Embryonic facial prominence (tissue), 1 donor: ENCODE data around the gene THEMIS.
"Not testable (repeated sequence)": the region's sequence is repeated elsewhere in the genome, so short reads cannot be mapped to it uniquely, and the experiment has no call there.

Source experiments
- DNase-seq: peaks from one replicate; pipeline ENCODE4 v3.0.0-alpha.2; 2016; ENCODE audit errors: extremely low spot score

The THEMIS gene

GRCh38 chr6:127912914-127913313, 12.1 kb upstream of the THEMIS start:
- no peak for DNase-seq

- DNase-seq = no peak
These were observed 7.2 kb upstream of the THEMIS start for GRCh38 chr6:127907960-127908640.

- DNase-seq = no peak
These were observed 3.3 kb upstream of the THEMIS start for GRCh38 chr6:127904160-127904559.

- no peak for DNase-seq
These were observed 2.1 kb upstream of the THEMIS start for GRCh38 chr6:127902933-127903332.

GRCh38 chr6:127897484-127897883, 3.4 kb downstream of the THEMIS start:
- DNase-seq = no peak

- no peak for DNase-seq
These were observed 6.8 kb downstream of the THEMIS start for GRCh38 chr6:127894051-127894450.

DNA sequence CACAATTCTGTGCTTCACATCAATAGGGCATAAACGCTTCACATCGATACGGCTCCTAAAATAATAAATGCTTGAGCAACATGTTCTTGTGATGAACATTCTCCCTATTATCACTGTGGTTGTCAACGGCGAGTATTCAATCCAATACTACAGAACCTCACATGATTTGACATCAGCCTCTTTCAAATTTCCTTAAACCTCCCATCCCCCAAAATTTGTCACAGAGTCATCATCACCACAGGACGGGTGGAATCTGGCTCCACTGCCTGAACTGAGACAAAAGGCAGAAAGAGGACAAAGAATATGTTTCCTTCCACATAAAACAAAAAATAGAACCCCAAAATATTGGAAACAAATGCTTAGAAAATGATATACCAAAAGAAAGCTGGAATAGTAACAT, 7.3 kb downstream of the THEMIS start:
- DNase-seq = no peak

GRCh38 chr6:127891731-127892326, 9.0 kb downstream of the THEMIS start:
- no peak for DNase-seq

DNA sequence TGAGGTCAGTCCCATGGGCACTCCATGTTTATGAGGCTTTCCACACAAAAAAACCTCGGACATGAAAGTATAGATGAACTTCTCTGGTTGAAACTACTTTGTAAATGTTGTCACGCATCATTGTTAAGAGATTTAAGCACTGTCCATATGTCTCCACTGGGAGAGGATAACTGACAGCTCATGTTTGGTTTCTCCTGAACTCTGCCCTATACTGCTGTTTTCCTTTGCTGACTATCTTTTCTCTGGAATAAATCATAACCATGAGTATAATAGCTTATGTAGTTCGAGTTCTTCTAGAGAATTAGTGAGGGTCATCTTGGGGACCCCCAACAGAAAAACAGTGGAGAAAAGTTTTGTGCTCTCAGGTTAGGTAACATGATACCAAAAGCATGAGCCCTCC, 14.3 kb downstream of the THEMIS start:
- no peak for DNase-seq

GRCh38 chr6:127884134-127884533, 16.7 kb downstream of the THEMIS start:
- no peak for DNase-seq

- not testable (repeated sequence) for DNase-seq
These were observed 18.9 kb downstream of the THEMIS start for GRCh38 chr6:127881949-127882348.

DNA sequence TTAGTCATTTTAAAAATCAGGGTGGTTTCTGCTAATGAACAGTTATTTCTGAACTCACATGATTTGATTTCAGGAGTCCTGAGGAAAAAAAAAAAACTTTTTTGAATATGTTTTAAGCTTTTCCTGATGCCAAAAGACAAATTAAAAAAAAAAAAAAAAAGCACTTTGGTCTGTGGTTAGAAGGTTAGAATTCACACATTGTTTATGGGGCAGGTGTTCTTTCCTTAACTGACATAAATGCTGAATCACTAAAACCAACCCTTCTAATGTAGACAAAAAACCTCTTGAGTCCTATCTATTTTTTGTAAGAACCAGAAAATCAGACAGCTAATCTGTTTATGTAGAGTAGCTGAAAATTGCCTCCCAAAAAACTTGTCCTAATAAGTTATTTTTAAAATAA, 20.4 kb downstream of the THEMIS start:
- no peak for DNase-seq

- no peak for DNase-seq
These were observed 21.2 kb downstream of the THEMIS start for GRCh38 chr6:127879685-127880084.

DNA sequence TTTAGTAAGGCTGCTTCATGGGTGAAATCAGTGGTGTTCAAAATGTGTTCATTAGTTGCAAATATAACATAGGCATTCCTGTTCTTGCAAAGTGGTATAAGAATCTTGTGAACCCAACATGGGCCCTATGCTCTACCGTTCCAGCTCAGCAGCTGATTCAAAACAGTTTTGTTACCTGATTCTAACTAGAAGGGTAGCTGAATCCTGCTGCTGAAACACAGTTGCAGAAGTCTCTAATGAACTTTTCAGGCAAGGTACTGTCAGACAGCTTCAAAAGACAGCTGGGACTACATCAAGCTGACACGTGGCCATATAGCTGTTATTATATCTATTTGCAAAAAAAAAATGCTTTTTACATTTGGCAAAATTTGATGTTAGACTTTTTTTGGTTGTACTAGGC, 22.7 kb downstream of the THEMIS start:
- no peak for DNase-seq

DNA sequence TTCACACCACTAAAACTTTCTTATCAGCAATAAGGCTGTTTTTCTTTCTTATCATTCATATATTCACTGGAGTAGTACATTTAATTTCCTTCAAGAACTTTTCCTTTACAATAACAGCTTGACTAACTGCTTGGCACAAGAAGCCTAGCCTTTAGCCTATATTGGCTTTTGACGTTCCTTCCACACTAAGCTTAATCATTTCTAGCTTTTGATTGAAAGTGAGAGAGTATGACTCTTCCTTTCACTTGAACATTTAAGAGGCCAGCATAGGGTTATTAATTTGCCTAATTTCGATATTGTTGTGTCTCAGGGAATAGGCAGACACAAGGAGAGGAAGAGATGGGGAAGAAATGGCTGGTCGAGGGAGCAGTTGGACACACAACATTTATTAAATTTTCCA, 23.6 kb downstream of the THEMIS start:
- DNase-seq = no peak

DNA sequence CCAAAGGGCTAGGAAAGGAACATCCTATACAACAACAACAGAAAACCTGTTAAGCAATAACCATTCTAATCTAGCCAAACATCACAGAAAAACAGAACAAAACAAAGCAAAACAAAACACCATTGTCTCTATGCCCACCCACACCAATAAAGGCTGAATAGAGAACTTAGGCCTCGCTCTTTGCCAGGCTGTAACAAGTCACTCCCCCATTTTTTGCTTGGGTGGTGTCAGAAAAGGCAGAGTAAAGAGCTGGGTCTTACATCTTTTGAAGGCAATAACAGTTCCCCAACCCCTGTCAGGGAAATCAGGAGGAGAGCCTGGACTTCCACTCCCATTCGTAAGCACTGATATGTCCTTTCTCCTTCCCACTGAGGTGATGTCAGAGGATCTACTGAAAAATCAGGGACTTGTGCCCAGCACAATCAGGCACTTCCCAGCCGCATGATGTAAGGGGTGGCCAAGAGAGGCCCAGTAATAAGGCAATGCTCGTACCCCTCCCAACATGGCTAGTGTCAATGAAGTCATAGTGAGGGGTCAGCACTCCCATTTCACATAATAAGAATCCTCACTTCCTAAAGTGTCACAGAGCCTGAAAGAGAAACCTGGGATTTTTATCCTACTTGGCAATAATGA, 31.0 kb downstream of the THEMIS start:
- DNase-seq = no peak

DNA sequence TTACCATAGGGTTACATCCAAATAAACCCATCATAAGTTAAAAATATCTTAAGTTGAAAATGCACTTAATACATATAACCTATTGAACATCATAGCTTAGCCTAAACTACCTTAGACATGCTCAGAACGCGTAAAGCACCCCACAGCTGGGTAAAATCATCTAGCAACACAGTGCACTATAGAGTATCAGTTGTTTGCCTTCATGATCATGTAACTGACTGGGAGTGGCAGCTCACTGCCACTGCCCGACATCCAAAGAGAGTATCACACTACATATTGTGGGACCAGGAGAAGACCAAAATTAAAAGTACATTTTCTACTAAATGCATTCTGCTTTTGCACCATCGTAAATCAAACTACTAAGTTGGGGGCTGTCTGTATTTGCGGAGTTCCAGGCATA, 31.7 kb downstream of the THEMIS start:
- no peak for DNase-seq

DNA sequence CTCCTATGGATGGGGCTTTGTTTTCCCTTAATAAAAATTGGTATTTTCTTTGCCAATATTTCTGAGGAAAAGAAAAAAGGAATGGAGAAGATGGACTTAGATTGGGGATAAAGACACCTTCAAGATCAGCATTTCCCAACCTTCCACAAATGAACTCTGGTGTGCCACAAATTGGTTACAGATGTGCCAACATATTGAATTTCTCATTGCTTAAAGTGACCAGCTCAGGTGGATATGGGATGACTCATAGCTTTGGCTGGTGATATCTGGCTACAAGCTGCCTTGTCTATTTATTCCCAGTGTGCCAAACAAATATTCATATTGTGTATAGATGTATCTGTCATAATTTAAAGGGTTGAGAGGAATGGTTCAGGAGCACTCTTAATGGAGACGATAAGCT, 32.5 kb downstream of the THEMIS start:
- no peak for DNase-seq

- DNase-seq = no peak
These were observed 34.1 kb downstream of the THEMIS start for GRCh38 chr6:127866766-127867165.

DNA sequence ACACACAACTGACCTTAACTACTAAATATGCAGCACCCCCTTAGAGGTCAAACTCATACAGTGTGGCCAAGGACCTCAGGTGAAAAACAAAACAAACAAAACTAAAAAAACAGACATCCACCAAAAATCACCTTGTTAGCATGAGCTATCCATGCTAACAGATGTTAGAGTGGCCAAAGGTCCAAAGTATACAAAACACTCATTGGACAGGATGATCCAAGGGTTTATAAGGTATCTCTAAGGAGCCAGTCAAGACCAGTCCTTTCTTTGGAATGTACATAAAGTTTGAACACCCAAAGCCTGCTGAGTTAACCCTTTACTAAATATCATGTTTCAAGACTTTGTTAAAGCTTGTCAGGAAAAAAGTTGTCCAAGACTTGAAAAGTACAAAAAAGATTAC, 35.8 kb downstream of the THEMIS start:
- DNase-seq = no peak

DNA sequence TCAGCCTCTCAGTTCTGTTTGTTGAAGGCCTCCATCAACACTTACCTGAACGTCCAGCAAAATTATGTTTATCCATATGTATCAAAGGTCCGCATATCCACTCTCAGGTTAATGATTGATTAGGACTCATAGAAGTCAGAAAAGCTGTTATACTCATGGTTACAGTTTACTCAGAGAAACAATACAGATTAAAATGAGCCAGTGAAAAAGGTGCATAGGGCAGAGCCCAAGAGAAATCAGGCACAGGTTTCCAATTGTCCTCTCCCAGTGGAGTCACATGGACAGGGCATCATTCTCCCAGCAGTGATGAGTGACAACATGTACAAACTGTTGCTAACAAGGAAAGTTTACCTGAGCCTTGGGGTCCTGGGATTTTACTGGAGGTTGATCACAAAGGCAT, 36.2 kb downstream of the THEMIS start:
- no peak for DNase-seq

- no peak for DNase-seq
These were observed 40.1 kb downstream of the THEMIS start for GRCh38 chr6:127860723-127861122.

GRCh38 chr6:127859956-127860355, 40.9 kb downstream of the THEMIS start:
- no peak for DNase-seq
